ENCODE measurements around the gene UTS2.

UTS2 gene

GRCh38 chr1:7852804-7853683 lies at the start of gene UTS2:
Gene UTS2 (minus strand): TSS chr1:7853065. CDS start chr1:7853003, 62 bp downstream.
- no peak for DNase-seq

GRCh38 chr1:7899741-7900140 lies 46.9 kb upstream of the UTS2 start:
- no peak for DNase-seq

DNA sequence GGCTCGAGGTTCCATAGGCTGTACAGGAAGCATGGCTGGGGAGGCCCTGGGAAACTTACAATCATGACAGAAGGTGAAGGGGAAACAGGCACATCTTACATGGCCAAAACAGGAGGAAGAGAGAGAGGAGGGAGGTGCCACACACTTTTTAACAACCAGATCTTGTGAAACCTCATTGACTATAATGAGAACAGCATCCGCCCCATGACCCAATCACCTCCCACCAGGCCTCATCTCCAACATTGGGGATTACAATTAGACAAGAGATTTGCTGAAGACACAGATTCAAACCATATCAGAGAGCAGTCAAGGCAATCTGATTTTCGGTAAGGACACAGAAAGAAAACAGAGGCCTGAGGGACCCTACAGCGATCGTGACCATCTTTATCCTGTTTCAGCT lies 46.1 kb upstream of the UTS2 start:
- DNase-seq: no peak

DNA sequence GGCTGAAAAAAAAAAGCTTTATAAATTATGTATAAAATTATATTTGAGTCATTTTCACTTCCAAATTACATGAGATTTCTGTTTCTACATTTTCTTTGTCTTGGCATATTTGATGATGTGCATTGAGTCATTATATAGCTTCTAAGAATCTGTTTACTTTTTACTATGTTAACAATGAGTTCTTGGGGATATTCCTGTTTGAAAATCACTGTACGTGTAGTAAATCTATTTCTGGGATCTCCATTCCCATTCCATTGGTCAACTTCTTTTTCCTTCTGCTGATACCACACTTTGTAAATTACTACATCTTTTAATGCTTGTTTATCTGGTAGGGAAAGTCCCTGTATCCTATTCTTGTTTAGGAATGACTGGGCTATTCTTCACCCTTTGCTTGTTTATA lies 44.1 kb upstream of the UTS2 start:
- DNase-seq: no peak

GRCh38 chr1:7893529-7894180 lies 40.8 kb upstream of the UTS2 start:
- no peak for DNase-seq

DNA sequence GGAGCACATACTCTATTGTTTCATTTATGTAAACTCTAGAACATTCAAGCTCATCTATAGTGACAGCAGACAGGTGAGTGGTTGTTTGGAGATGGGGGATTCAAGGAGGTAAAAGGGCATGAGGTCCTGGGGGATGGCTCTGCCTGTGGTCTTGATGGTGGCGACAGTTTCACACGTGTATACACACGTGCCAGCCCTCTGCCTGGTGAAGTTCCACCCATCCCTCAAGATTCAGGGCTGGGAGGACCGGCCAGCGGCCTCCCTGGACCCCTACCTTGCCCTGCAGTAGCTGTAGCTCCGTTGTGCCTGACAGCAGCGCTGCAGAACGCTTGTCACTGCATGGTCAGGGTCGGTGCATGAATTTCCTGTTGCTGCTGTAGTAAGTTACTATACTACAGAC lies 38.9 kb upstream of the UTS2 start:
- no peak for DNase-seq

DNA sequence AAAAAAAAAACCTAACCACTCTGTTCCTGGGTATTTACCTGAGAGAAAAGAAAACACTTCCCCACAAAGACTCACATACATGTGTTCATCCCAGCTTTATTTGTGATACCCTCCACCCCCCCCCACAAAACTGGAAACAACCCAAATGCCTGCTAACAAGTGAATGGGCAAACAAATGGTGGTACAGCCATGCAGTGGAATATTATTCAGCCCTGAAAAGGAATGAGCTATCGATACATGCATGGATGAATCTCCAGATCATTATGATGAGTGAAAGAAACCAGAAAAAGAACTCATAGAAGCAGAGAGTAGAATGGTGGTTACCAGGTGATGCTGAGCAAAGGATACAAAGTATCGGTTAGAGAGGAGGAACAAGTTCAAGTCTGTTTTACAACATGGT lies 38.0 kb upstream of the UTS2 start:
- DNase-seq: no peak

- DNase-seq: no peak
These were observed 35.6 kb upstream of the UTS2 start for GRCh38 chr1:7888248-7889081.

DNA sequence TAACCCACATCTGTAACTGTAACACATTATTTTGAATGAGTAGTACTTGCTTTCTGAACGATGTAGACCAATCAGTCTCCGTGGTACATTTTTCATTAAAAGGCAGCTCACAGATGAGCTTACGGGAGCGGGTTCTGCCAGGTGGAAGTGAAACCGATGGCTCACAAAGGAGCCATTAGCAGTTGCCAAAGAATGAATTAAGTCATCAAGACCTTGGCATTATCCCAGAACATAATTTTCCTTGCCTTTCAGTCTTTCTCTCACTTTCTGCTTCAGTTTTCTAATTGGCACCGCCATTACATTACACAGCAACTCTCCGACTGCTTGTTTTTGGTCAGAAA lies 33.5 kb upstream of the UTS2 start:
- DNase-seq: no peak

- peak; percentile 26 for DNase-seq
These were observed 32.9 kb upstream of the UTS2 start for GRCh38 chr1:7885513-7886404.

GRCh38 chr1:7884757-7885156 lies 31.9 kb upstream of the UTS2 start:
- DNase-seq: no peak

DNA sequence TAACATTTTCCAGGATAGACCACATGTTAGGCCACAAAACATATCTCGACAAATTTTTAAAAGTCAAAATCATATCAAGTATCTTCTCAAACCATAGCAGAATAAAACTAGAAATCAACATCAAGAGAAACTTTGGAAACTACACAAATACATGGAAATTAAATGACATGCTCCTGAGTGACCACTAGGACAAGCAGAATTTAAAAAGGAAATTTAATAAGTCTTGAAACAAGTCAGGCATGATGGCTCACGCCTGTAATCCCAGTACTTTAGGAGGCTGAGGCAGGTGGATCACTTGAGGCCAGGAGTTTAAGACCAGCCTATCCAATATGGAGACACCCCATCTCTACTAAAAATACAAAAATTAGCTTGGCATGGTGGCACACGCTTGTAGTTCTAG lies 26.4 kb upstream of the UTS2 start:
- DNase-seq: no peak

- DNase-seq: no peak
These were observed 25.2 kb upstream of the UTS2 start for GRCh38 chr1:7878027-7878426.

GRCh38 chr1:7873801-7874795 lies 21.2 kb upstream of the UTS2 start:
- DNase-seq: no peak

GRCh38 chr1:7871136-7871535 lies 18.3 kb upstream of the UTS2 start:
- no peak for DNase-seq

- DNase-seq: no peak
These were observed 16.5 kb upstream of the UTS2 start for GRCh38 chr1:7869136-7869920.

GRCh38 chr1:7868070-7868780 lies 15.4 kb upstream of the UTS2 start:
- no peak for DNase-seq

GRCh38 chr1:7865978-7866377 lies 13.1 kb upstream of the UTS2 start:
- no peak for DNase-seq

- DNase-seq: no peak
These were observed 11.0 kb upstream of the UTS2 start for GRCh38 chr1:7863756-7864328.
